ENCODE data around the gene RPL36A.

RPL36A gene

DNA sequence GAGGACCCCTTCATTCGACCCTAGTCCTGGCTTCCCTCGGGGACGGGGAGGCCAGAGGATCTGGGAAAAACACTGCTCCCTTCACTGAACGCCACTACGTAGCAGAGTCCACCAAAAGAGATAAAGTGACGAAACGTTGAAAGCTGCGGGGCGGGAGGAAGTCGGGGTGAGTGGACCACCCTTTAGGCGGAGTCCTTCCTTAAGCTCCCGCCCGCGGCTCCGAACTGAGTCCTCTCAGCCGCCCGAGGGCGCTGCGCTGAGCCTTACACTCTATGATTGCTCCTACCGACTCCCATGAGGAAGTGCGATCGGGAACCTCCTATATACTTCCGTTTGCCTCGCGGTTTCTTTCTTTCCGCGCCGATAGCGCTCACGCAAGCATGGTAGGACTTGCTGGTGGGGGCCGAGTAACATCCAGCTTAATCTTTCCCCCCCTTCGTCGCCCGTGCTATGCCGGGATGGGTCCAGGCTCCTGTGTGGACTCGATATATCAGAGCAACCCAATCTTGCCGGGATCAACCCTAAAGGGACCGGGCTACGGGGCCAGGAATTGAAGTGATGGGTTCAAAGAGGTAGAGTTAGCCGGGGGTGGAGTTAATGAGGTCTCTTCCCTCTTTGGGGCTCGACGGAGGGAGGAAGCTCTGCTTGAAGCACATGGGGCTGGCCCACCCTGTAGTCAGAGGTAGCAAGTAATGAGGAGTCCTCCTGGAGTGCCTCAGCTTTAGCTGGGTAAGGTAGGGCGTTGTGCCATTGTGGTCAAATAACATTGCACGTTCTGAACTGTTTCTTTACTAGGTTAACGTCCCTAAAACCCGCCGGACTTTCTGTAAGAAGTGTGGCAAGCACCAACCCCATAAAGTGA, at the start of gene RPL36A:
Gene RPL36A, plus strand, starts transcription at position 348 of the 862 bp plus-strand sequence. Its CDS starts 33 bp downstream, at position 381.
- H3K27me3 ChIP-seq (ENCODE audit: control insufficient read depth, insufficient read depth, low read length): no peaks in the 10 kb centered on the region
- no peaks in the 10 kb centered on the region for H3K79me2 ChIP-seq
- H3K4me3 ChIP-seq (ENCODE audit: low read depth, low read length): peak within 1 kb of the TSS; percentile 83
- no peaks in the 10 kb centered on the region for H3K36me3 ChIP-seq (ENCODE audit: control insufficient read depth, insufficient read depth, low read length)
- peak within 1 kb of the TSS; percentile 65 for H3K27ac ChIP-seq
- TF ChIP-seq, protein P1, sequence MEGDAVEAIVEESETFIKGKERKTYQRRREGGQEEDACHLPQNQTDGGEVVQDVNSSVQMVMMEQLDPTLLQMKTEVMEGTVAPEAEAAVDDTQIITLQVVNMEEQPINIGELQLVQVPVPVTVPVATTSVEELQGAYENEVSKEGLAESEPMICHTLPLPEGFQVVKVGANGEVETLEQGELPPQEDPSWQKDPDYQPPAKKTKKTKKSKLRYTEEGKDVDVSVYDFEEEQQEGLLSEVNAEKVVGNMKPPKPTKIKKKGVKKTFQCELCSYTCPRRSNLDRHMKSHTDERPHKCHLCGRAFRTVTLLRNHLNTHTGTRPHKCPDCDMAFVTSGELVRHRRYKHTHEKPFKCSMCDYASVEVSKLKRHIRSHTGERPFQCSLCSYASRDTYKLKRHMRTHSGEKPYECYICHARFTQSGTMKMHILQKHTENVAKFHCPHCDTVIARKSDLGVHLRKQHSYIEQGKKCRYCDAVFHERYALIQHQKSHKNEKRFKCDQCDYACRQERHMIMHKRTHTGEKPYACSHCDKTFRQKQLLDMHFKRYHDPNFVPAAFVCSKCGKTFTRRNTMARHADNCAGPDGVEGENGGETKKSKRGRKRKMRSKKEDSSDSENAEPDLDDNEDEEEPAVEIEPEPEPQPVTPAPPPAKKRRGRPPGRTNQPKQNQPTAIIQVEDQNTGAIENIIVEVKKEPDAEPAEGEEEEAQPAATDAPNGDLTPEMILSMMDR (IDR thresholded peaks at IDR 0.05): peak; percentile 62
- no peaks in the 10 kb centered on the region for H3K9me3 ChIP-seq (ENCODE audit: control insufficient read depth, low read length)
- peak within 1 kb of the TSS; percentile 97 for H2AFZ ChIP-seq
- peaks cover 2% of the 10 kb centered on the region for H3K4me1 ChIP-seq
- peak within 1 kb of the TSS; percentile 79 for H3K4me2 ChIP-seq (ENCODE audit: low read length)
- H3K9ac ChIP-seq: peak within 1 kb of the TSS; percentile 43

DNA sequence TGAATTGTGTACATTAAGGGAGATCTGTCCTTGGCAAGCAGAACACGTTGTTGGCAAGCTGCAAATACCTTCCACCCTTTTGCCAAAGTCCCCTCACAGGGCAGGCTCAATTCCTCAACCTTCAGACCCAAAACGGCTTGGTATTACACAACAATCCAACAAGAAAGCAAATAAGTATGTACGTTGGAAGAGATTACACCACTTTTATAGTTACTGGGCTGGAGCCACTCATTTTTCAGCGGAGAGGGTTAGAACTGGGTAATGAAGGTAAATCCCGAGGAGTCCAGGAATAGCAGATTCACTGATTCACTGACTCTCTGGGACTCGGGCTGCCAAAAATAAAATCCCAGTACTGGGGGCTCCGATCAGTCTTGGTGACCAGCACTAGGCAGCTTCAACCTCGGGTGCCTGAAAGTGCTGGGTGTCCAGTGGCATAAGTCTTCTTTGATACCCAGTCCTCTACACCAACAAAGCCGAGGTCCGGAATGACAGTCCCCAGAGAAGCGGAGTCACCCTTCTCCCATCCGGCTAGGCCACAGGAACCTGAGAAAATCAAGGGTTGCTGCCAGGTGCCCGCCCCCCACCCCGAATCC, 42.9 kb upstream of the RPL36A start:
- no peak overlapping the region for H3K9ac ChIP-seq
- peak overlapping the region; percentile 71 for H3K4me2 ChIP-seq (ENCODE audit: low read length)
- no peaks in the 10 kb centered on the region for H3K9me3 ChIP-seq (ENCODE audit: control insufficient read depth, low read length)
- H3K4me1 ChIP-seq: no peaks in the 10 kb centered on the region
- H3K4me3 ChIP-seq (ENCODE audit: low read depth, low read length): peak overlapping the region; percentile 90
- no peaks in the 10 kb centered on the region for H3K36me3 ChIP-seq (ENCODE audit: control insufficient read depth, insufficient read depth, low read length)
- H3K27me3 ChIP-seq (ENCODE audit: control insufficient read depth, insufficient read depth, low read length): no peaks in the 10 kb centered on the region
- H3K27ac ChIP-seq: peak overlapping the region; percentile 80
- H2AFZ ChIP-seq: peak overlapping the region; percentile 90
- H3K79me2 ChIP-seq: no peaks in the 10 kb centered on the region
- TF ChIP-seq, protein P1 (IDR thresholded peaks at IDR 0.05): no peak

DNA sequence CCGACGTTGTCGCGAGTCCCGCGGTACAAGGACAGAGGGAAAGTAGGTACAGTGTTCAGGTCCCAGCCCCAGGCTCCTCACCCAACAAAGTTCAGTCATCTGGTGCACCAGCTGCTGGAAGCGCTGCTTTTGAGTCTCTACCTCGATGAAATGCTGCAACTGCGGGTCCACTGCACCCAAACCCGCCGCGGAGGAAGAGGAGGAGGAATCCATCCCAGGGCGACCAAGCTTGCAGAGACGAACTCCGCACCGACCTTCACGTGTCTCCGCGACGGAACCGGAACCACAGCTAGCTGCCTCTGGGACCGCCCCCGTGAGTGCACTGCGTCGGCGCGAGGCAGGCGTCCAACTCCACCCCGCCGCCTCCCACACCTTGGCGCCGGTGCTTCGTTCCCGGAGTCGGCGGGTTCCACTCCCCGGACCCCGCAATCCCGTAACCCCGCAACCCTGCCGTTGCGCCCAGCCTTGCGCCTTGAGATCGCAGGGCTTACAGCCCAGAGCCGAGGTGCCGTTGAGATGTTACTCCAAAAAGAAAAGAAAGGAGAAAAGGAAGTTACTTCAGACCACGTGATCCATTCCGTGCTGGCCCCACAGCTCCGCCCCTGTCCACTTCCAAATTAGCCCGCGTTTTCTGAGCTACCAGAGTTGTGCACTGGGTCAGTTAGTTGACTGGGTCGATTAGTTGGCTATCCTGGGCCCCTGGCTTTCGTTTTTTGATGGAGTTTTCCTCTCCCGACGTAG, 42.2 kb upstream of the RPL36A start, which contains the start of gene TIMM8A:
Gene TIMM8A, minus strand, starts transcription at position 291 of the 741 bp plus-strand sequence. Its CDS starts 78 bp downstream, at position 213.
- no peaks in the 10 kb centered on the region for H3K79me2 ChIP-seq
- peak within 1 kb of the TSS; percentile 90 for H2AFZ ChIP-seq
- TF ChIP-seq, protein P1 (IDR thresholded peaks at IDR 0.05): no peak
- H3K27ac ChIP-seq: peak within 1 kb of the TSS; percentile 80
- no peaks in the 10 kb centered on the region for H3K36me3 ChIP-seq (ENCODE audit: control insufficient read depth, insufficient read depth, low read length)
- peak within 1 kb of the TSS; percentile 90 for H3K4me3 ChIP-seq (ENCODE audit: low read depth, low read length)
- H3K4me2 ChIP-seq (ENCODE audit: low read length): peak within 1 kb of the TSS; percentile 71
- H3K9me3 ChIP-seq (ENCODE audit: control insufficient read depth, low read length): no peaks in the 10 kb centered on the region
- H3K4me1 ChIP-seq: no peaks in the 10 kb centered on the region
- no peaks in the 10 kb centered on the region for H3K27me3 ChIP-seq (ENCODE audit: control insufficient read depth, insufficient read depth, low read length)
- no peak within 1 kb of the TSS for H3K9ac ChIP-seq

DNA sequence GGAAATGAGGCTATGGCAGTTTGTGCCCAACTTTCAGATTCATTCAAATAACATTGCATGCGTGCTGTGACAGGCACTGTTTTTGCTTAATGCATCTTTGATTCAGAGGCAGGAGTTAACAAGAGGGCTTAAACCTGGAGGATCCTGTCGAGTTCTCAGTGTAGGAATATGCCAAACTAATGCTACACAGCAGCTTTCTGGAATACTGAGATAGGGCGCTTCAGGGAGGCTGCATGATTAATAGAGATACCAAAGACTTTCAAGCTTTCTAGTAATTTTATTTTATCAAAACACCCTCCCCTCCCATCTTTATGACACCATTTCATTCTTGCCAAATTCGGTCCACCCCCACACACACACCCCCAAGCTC, 41.6 kb upstream of the RPL36A start:
- Histone ChIP-seq H3K9me3 (ENCODE audit: control insufficient read depth, low read length) (no peaks in the 10 kb centered on the region), H3K4me1 (no peaks in the 10 kb centered on the region), H3K79me2 (no peaks in the 10 kb centered on the region), H3K4me3 (ENCODE audit: low read depth, low read length) (peak overlapping the region; percentile 90), H3K27me3 (ENCODE audit: control insufficient read depth, insufficient read depth, low read length) (no peaks in the 10 kb centered on the region), H3K27ac (peak overlapping the region; percentile 80), H3K9ac (no peak overlapping the region), H3K4me2 (ENCODE audit: low read length) (peak overlapping the region; percentile 71), H2AFZ (peak overlapping the region; percentile 90), H3K36me3 (ENCODE audit: control insufficient read depth, insufficient read depth, low read length) (no peaks in the 10 kb centered on the region)
- TF ChIP-seq, protein P1 (IDR thresholded peaks at IDR 0.05): no peak

Data from parathyroid adenoma (tissue), 2 donors.